ENCODE data around the gene IQSEC3.

- TF ChIP-seq POLR2AphosphoS5 (IDR thresholded peaks at IDR 0.05; ENCODE audit: low read depth, low read length) (no peak), CTCF (IDR thresholded peaks at IDR 0.05) (no peak), SIN3A (IDR thresholded peaks at IDR 0.05; ENCODE audit: borderline replicate concordance, insufficient read depth, low read depth, low read length) (no peak), REST (IDR thresholded peaks at IDR 0.05; ENCODE audit: insufficient read depth in 1 of 2, low read depth in 2 of 2, low read length in 1 of 2) (no peak), TCF7L2 (IDR thresholded peaks at IDR 0.05; ENCODE audit: low read depth, low read length) (no peak)
These were observed 135.6 kb downstream of the IQSEC3 start for GRCh38 chr12:202081-202731.
